Sigmoid colon (tissue), 7 donors: ENCODE data around the gene SEPTIN6. TPM values are rescaled to one million over a fixed set of nuclear protein-coding genes. Genes with fewer than 3 reads are reported as not detected.

Experiments
- DNase-seq: peaks from one replicate; pipeline ENCODE4 v3.0.0-alpha.2; 2019
- H3K27ac ChIP-seq, 4 donors: fragments of 200-600 bp; sonication (generic); one replicate each; pipeline ENCODE4 v1.5.1; 2016 to 2019; ENCODE audit warnings: mild to moderate bottlenecking in 1 of 4
- H3K27me3 ChIP-seq, 3 donors: fragments of 200-600 bp; sonication (generic); one replicate each; pipeline ENCODE4 v1.5.1; 2019; ENCODE audit warnings: mild to moderate bottlenecking in 1 of 3
- H3K36me3 ChIP-seq, 4 donors: fragments of 200-600 bp; sonication (generic); one replicate each; pipeline ENCODE4 v1.5.1; 2016 to 2019
- H3K4me1 ChIP-seq, 4 donors: fragments of 200-600 bp; sonication (generic); one replicate each; pipeline ENCODE4 v1.5.1; 2017 to 2019
- H3K4me3 ChIP-seq, 4 donors: fragments of 200-600 bp; sonication (generic); one replicate each; pipeline ENCODE4 v1.5.1; 2017 to 2019; ENCODE audit warnings: mild to moderate bottlenecking in 2 of 4, moderate library complexity in 1 of 4
- H3K9me3 ChIP-seq, 4 donors: fragments of 200-600 bp in 3 of 4; sonication (generic) in 3 of 4; one replicate each; pipeline versions ENCODE4 v1.5.1 to v1.6.1; 2013 to 2019
- CTCF ChIP-seq, 4 experiments: fragments of 450-650 bp in 3 of 4; fragments of 200-600 bp in 1 of 4; IDR thresholded peaks; one replicate each; pipeline ENCODE4 v1.5.1; 2016 to 2019; ENCODE audit warnings: antibody characterized with exemption in 4 of 4, mild to moderate bottlenecking in 3 of 4, moderate library complexity in 2 of 4
- EP300 ChIP-seq, 4 donors: sonication (generic); formaldehyde crosslinking; IDR thresholded peaks; one replicate each; pipeline ENCODE4 v1.6.1; 2017; ENCODE audit warnings: antibody characterized with exemption in 4 of 4
- POLR2A ChIP-seq, 2 donors: fragments of 450-650 bp; IDR thresholded peaks; one replicate each; pipeline ENCODE4 v1.6.1; 2016; ENCODE audit warnings: antibody characterized with exemption in 2 of 2, mild to moderate bottlenecking in 2 of 2, moderate library complexity in 2 of 2
- POLR2AphosphoS5 ChIP-seq, 4 donors: sonication (generic); formaldehyde crosslinking; IDR thresholded peaks; one replicate each; pipeline ENCODE4 v1.6.1; 2017; ENCODE audit warnings: antibody characterized with exemption in 4 of 4
- WGBS, 2 donors: extraction: QIAGEN DNeasy Blood & Tissue Kit; methylation state at CpG; one replicate each; pipeline ENCODE4 v1.1.7; 2013; 5-methylcytosine and 5-hydroxymethylcytosine counted together
- intact Hi-C: fragments of 100-400 bp; cut with DNase I; formaldehyde crosslinking; loops from one replicate; pipeline ENCODE4 v1.15.1; 2023
- polyA plus RNA-seq, 3 donors: library from polyadenylated mRNA; stranded (reverse); fragments of 200-250 nt; gene quantifications; one replicate each; pipeline ENCODE4 v1.2.3, GENCODE V29; 2013
- total RNA-seq, 4 donors: library from RNA; depleted of rRNA; stranded (reverse); fragments of >200 nt; gene quantifications; one replicate each; pipeline ENCODE4 v1.1.0, GENCODE V29; 2016
- donor health status: healthy with polysubstance abuse.
- donor health status: Bipolar disorder and iron deficiency.
- donor health status: healthy.

The SEPTIN6 gene
- total RNA-seq, result 100 to 1,000 TPM in 1 of 4 donors, 10 to 100 TPM in 3; 48.2 to 103 (median 69.4) TPM
- polyA plus RNA-seq, result 10 to 100 TPM in 1 of 3 donors, 1 to 10 TPM in 2; 5.3 to 32.5 (median 6.0) TPM

- WGBS, 2 donors, result 5 to 9% methylated on average over 59 of the region's 59 CpGs
- TF ChIP-seq EP300 (IDR thresholded peaks at IDR 0.05) (peak in 1 of 4 donors; percentile 5), POLR2AphosphoS5 (IDR thresholded peaks at IDR 0.05) (peak; percentile 82 to 94 (median 92)), POLR2A (IDR thresholded peaks at IDR 0.05) (peak; percentile 41 to 76), CTCF (IDR thresholded peaks at IDR 0.05) (no peak)
- Histone ChIP-seq H3K4me1 (peaks cover 0 to 20% (median 11%) of the 10 kb centered on the region in 4 donors), H3K36me3 (no peaks in the 10 kb centered on the region), H3K27me3 (peaks cover 0 to 2% (median 0%) of the 10 kb centered on the region in 3 donors), H3K9me3 (no peaks in the 10 kb centered on the region), H3K4me3 (peak within 1 kb of the TSS; percentile 69 to 80 (median 78)), H3K27ac (peak within 1 kb of the TSS; percentile 86 to 93 (median 91))
- DNase-seq, result peak; percentile 83
- intact Hi-C loops, result loop anchor here (5.0 to 10.0 kb wide), 2 partner anchors 99 to 181 kb away; partner anchors contain the start of genes NDUFA1, RNF113A and RPL39
Observed at GRCh38 chrX:119693040-119693995, at the start of gene SEPTIN6. Gene SEPTIN6 (minus strand): TSS chrX:119693168. CDS start chrX:119693105, 63 bp downstream.

- Histone ChIP-seq H3K4me3 (no peak overlapping the region), H3K27me3 (no peaks in the 10 kb centered on the region), H3K9me3 (no peaks in the 10 kb centered on the region), H3K36me3 (no peaks in the 10 kb centered on the region), H3K27ac (no peak overlapping the region), H3K4me1 (peaks cover 0 to 5% (median 0%) of the 10 kb centered on the region in 4 donors)
- TF ChIP-seq EP300 (IDR thresholded peaks at IDR 0.05) (no peak), POLR2AphosphoS5 (IDR thresholded peaks at IDR 0.05) (no peak), POLR2A (IDR thresholded peaks at IDR 0.05) (no peak), CTCF (IDR thresholded peaks at IDR 0.05) (no peak)
- intact Hi-C loops, result no loop called here
- DNase-seq, result no peak
- WGBS, 2 donors, result 72 to 82% methylated on average over 5 of the region's 5 CpGs
Observed at GRCh38 chrX:119738742-119739141, 45.8 kb upstream of the SEPTIN6 start.

- DNase-seq, result no peak
- H3K36me3 ChIP-seq, result no peaks in the 10 kb centered on the region
- H3K4me3 ChIP-seq, result no peak overlapping the region
- H3K27me3 ChIP-seq, result no peaks in the 10 kb centered on the region
- no peaks in the 10 kb centered on the region for H3K9me3 ChIP-seq
- intact Hi-C loops, result no loop called here
- H3K4me1 ChIP-seq, result peaks cover 0 to 5% (median 0%) of the 10 kb centered on the region in 4 donors
- TF ChIP-seq CTCF (IDR thresholded peaks at IDR 0.05), result no peak
- no peak for TF ChIP-seq EP300 (IDR thresholded peaks at IDR 0.05)
- no peak for TF ChIP-seq POLR2AphosphoS5 (IDR thresholded peaks at IDR 0.05)
- no peak for TF ChIP-seq POLR2A (IDR thresholded peaks at IDR 0.05)
- WGBS, 2 donors, result 79 to 85% methylated on average over 11 to 12 of the region's 12 CpGs
- no peak overlapping the region for H3K27ac ChIP-seq
Observed at GRCh38 chrX:119736206-119736764, 43.3 kb upstream of the SEPTIN6 start.

GRCh38 chrX:119735467-119735866 lies 42.5 kb upstream of the SEPTIN6 start:
- Histone ChIP-seq H3K36me3 (no peaks in the 10 kb centered on the region), H3K27ac (peak overlapping the region in 1 of 4 donors; percentile 21), H3K4me3 (no peak overlapping the region), H3K27me3 (no peaks in the 10 kb centered on the region), H3K9me3 (no peaks in the 10 kb centered on the region), H3K4me1 (peaks cover 0 to 5% (median 0%) of the 10 kb centered on the region in 4 donors)
- intact Hi-C loops, result no loop called here
- no peak for DNase-seq
- WGBS, 2 donors, result 84 to 94% methylated on average over 6 of the region's 6 CpGs
- no peak for TF ChIP-seq CTCF (IDR thresholded peaks at IDR 0.05)
- no peak for TF ChIP-seq EP300 (IDR thresholded peaks at IDR 0.05)
- no peak for TF ChIP-seq POLR2A (IDR thresholded peaks at IDR 0.05)
- no peak for TF ChIP-seq POLR2AphosphoS5 (IDR thresholded peaks at IDR 0.05)
